HepG2 (cell line): Measurements from ENCODE around the gene FBXO24. TPM values are rescaled to one million over a fixed set of nuclear protein-coding genes. Genes with fewer than 3 reads are reported as not detected.

Experiments
- CBX5 ChIP-seq: sonication (generic); formaldehyde crosslinking; IDR thresholded peaks from 2 replicates; pipeline ENCODE4 v1.4.0; 2020; ENCODE audit warnings: missing genetic modification reagents, borderline replicate concordance
- DPF2 ChIP-seq: sonication (generic); formaldehyde crosslinking; IDR thresholded peaks from 2 replicates; pipeline ENCODE4 v1.4.0; 2020; ENCODE audit warnings: mild to moderate bottlenecking, low read depth, missing genetic modification reagents, borderline replicate concordance
- GTF2F1 ChIP-seq: fragments of 150-350 bp; IDR thresholded peaks from 2 replicates; pipeline ENCODE4 v1.6.1; 2014; ENCODE audit warnings: low read length
- KMT2A ChIP-seq: sonication (generic); formaldehyde crosslinking; IDR thresholded peaks from 2 replicates; pipeline ENCODE4 v1.4.0; 2020; ENCODE audit warnings: missing genetic modification reagents
- MAFG ChIP-seq: sonication (generic); formaldehyde crosslinking; IDR thresholded peaks from 2 replicates; pipeline ENCODE4 v1.5.1; 2020; ENCODE audit warnings: mild to moderate bottlenecking, missing genetic modification reagents
- NFIB ChIP-seq: sonication (generic); formaldehyde crosslinking; IDR thresholded peaks from 2 replicates; pipeline ENCODE4 v1.9.0; 2021; ENCODE audit warnings: missing genetic modification reagents, mild to moderate bottlenecking, borderline replicate concordance
- PHF5A ChIP-seq: IDR thresholded peaks from one replicate; pipeline ENCODE4 v1.6.1; 2018; ENCODE audit warnings: low read depth, missing genetic modification reagents; ENCODE audit not compliant: unreplicated experiment
- SMYD3 ChIP-seq: sonication (generic); formaldehyde crosslinking; IDR thresholded peaks from 2 replicates; pipeline ENCODE4 v1.8.1; 2023; ENCODE audit warnings: mild to moderate bottlenecking, missing genetic modification reagents
- SYNCRIP ChIP-seq: fragments of 200-400 bp; formaldehyde crosslinking; IDR thresholded peaks from 2 replicates; pipeline ENCODE4 v1.6.1; 2018; ENCODE audit warnings: mild to moderate bottlenecking, low read depth, low read length; ENCODE audit not compliant: insufficient read depth
- TMF1 ChIP-seq: sonication (generic); formaldehyde crosslinking; IDR thresholded peaks from 2 replicates; pipeline ENCODE4 v1.8.1; 2022; ENCODE audit warnings: low read depth, missing genetic modification reagents
- TOE1 ChIP-seq: sonication (generic); formaldehyde crosslinking; IDR thresholded peaks from 2 replicates; pipeline ENCODE4 v1.4.0; 2020; ENCODE audit warnings: mild to moderate bottlenecking, missing genetic modification reagents
- ZBTB20 ChIP-seq: sonication (generic); formaldehyde crosslinking; IDR thresholded peaks from 2 replicates; pipeline ENCODE4 v1.8.1; 2023; ENCODE audit warnings: missing genetic modification reagents, low read depth, mild to moderate bottlenecking, borderline replicate concordance
- ZNF543 ChIP-seq: sonication (generic); formaldehyde crosslinking; IDR thresholded peaks from 2 replicates; pipeline ENCODE4 v1.4.0; 2020; ENCODE audit warnings: mild to moderate bottlenecking, missing genetic modification reagents
- ZNF737 ChIP-seq: sonication (generic); formaldehyde crosslinking; IDR thresholded peaks from 2 replicates; pipeline ENCODE4 v1.5.0; 2020; ENCODE audit warnings: missing genetic modification reagents, mild to moderate bottlenecking, borderline replicate concordance
- polyA plus RNA-seq, 8 experiments: library from polyadenylated mRNA; depleted of rRNA in 3 of 8; stranded (reverse) in 7 of 8; unstranded in 1 of 8; fragments of >200 nt; fragmentation: Illumina TruSeq in 4 of 8; extraction: Trizol in 4 of 8; gene quantifications; 2 replicates each; pipeline versions ENCODE4 v1.2.1 to v1.2.3, GENCODE V29; 2011 to 2016; ENCODE audit warnings: low read depth in 4 of 8, missing spikeins in 1 of 8, mixed read lengths in 1 of 8; ENCODE audit not compliant: insufficient read depth in 1 of 8
- total RNA-seq, 5 experiments: library from RNA; depleted of rRNA; stranded (reverse); fragments of >200 nt; fragmentation: Illumina TruSeq; extraction: Trizol; gene quantifications; 2 replicates each; pipeline ENCODE4 v1.2.3, GENCODE V29; 2016; ENCODE audit warnings: low read depth in 1 of 5
- TF ChIP-seq, protein P1 (sequence below): sonication (generic); formaldehyde crosslinking; IDR thresholded peaks from 2 replicates; pipeline ENCODE4 v1.4.0; 2020; ENCODE audit warnings: missing genetic modification reagents, borderline replicate concordance
- TF ChIP-seq, protein P2 (sequence below): sonication (generic); formaldehyde crosslinking; IDR thresholded peaks from 2 replicates; pipeline ENCODE4 v1.4.0; 2020; ENCODE audit warnings: missing genetic modification reagents, borderline replicate concordance
- TF ChIP-seq, protein P3 (sequence below): sonication (generic); formaldehyde crosslinking; IDR thresholded peaks from 2 replicates; pipeline ENCODE4 v1.4.0; 2020; ENCODE audit warnings: missing genetic modification reagents

FBXO24 gene
- total and polyA plus RNA-seq, 2 of the 13 experiments (the other 11 are each of a cell fraction or from before 2014, with no cell fraction given) = 0.20 to 0.55 TPM

DNA sequence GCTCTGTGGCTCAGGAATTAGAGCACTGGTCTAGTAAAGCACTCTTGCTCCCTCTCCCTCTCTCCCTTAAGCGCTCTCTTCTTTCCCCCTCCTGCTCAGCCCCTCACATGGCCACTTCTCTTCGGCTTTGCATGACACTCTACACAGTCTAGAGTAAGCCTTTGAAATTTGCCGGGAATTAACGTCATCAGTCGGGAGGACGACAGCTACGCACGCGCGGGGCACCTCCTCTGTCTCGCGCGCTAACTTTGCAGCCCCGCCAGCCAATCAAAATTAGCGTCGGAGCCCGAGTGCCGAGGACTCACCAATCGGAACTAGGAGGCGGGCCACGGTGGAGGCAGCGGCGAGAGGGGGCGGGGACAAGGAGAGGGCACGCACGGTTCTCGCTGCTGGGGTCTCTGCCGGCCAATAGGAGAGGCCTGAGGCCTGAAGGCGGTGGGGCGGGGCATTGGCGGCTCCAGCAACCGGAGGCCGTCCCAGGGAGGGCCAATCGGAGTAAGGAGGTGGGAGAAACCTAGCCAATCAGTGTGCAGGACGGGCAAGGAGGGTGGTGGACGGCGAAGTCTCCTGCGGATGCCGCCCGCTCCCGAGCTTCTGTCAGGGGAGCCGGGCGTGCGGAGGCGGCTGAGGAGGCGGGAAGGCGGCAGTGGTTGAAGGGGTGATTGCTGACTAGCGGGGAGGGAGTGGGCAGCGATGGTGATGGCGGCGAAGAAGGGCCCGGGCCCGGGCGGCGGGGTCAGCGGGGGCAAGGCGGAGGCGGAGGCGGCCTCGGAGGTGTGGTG is 47.3 kb upstream of the FBXO24 start, which contains the start of gene AGFG2 (continued):
- TF ChIP-seq ZBTB20 (peak; percentile 17; the same call in 1 of the 2 replicates), DPF2 (CRISPR knock-in tag) (no peak), GTF2F1 (no peak), ZNF543 (CRISPR knock-in tag) (peak; percentile 62; the same call in 1 of the 2 replicates), TOE1 (no peak), SMYD3 (no peak; the same call in 1 of the 2 replicates), CBX5 (CRISPR knock-in tag) (peak; percentile 26; the same call in 1 of the 2 replicates), KMT2A (no peak), TMF1 (CRISPR knock-in tag) (no peak; the same call in 1 of the 2 replicates), MAFG (CRISPR knock-in tag) (no peak), ZNF737 (CRISPR knock-in tag) (no peak), SYNCRIP (no peak), NFIB (CRISPR knock-in tag) (no peak), PHF5A (CRISPR knock-in tag) (peak; percentile 25)
- TF ChIP-seq, protein P1, sequence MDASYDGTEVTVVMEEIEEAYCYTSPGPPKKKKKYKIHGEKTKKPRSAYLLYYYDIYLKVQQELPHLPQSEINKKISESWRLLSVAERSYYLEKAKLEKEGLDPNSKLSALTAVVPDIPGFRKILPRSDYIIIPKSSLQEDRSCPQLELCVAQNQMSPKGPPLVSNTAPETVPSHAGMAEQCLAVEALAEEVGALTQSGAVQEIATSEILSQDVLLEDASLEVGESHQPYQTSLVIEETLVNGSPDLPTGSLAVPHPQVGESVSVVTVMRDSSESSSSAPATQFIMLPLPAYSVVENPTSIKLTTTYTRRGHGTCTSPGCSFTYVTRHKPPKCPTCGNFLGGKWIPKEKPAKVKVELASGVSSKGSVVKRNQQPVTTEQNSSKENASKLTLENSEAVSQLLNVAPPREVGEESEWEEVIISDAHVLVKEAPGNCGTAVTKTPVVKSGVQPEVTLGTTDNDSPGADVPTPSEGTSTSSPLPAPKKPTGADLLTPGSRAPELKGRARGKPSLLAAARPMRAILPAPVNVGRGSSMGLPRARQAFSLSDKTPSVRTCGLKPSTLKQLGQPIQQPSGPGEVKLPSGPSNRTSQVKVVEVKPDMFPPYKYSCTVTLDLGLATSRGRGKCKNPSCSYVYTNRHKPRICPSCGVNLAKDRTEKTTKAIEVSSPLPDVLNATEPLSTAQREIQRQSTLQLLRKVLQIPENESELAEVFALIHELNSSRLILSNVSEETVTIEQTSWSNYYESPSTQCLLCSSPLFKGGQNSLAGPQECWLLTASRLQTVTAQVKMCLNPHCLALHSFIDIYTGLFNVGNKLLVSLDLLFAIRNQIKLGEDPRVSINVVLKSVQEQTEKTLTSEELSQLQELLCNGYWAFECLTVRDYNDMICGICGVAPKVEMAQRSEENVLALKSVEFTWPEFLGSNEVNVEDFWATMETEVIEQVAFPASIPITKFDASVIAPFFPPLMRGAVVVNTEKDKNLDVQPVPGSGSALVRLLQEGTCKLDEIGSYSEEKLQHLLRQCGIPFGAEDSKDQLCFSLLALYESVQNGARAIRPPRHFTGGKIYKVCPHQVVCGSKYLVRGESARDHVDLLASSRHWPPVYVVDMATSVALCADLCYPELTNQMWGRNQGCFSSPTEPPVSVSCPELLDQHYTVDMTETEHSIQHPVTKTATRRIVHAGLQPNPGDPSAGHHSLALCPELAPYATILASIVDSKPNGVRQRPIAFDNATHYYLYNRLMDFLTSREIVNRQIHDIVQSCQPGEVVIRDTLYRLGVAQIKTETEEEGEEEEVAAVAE = peak; percentile 80
- TF ChIP-seq, protein P2, sequence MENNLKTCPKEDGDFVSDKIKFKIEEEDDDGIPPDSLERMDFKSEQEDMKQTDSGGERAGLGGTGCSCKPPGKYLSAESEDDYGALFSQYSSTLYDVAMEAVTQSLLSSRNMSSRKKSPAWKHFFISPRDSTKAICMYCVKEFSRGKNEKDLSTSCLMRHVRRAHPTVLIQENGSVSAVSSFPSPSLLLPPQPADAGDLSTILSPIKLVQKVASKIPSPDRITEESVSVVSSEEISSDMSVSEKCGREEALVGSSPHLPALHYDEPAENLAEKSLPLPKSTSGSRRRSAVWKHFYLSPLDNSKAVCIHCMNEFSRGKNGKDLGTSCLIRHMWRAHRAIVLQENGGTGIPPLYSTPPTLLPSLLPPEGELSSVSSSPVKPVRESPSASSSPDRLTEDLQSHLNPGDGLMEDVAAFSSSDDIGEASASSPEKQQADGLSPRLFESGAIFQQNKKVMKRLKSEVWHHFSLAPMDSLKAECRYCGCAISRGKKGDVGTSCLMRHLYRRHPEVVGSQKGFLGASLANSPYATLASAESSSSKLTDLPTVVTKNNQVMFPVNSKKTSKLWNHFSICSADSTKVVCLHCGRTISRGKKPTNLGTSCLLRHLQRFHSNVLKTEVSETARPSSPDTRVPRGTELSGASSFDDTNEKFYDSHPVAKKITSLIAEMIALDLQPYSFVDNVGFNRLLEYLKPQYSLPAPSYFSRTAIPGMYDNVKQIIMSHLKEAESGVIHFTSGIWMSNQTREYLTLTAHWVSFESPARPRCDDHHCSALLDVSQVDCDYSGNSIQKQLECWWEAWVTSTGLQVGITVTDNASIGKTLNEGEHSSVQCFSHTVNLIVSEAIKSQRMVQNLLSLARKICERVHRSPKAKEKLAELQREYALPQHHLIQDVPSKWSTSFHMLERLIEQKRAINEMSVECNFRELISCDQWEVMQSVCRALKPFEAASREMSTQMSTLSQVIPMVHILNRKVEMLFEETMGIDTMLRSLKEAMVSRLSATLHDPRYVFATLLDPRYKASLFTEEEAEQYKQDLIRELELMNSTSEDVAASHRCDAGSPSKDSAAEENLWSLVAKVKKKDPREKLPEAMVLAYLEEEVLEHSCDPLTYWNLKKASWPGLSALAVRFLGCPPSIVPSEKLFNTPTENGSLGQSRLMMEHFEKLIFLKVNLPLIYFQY = no peak
- TF ChIP-seq, protein P3, sequence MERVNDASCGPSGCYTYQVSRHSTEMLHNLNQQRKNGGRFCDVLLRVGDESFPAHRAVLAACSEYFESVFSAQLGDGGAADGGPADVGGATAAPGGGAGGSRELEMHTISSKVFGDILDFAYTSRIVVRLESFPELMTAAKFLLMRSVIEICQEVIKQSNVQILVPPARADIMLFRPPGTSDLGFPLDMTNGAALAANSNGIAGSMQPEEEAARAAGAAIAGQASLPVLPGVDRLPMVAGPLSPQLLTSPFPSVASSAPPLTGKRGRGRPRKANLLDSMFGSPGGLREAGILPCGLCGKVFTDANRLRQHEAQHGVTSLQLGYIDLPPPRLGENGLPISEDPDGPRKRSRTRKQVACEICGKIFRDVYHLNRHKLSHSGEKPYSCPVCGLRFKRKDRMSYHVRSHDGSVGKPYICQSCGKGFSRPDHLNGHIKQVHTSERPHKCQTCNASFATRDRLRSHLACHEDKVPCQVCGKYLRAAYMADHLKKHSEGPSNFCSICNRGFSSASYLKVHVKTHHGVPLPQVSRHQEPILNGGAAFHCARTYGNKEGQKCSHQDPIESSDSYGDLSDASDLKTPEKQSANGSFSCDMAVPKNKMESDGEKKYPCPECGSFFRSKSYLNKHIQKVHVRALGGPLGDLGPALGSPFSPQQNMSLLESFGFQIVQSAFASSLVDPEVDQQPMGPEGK (CRISPR knock-in tag) = 0 out of 2 replicates have a peak, but pooled peaks have one; percentile 4
